ENCODE data around the gene CDK11B. TPM values are rescaled to one million over a fixed set of nuclear protein-coding genes. Genes with fewer than 3 reads are reported as not detected.

The CDK11B gene
- total RNA-seq, 4 donors from 2014 or later = 12.8 to 23.7 (median 15.0) TPM

- H3K27ac ChIP-seq = peak within 1 kb of the TSS; percentile 100
- H3K4me3 ChIP-seq (replicated peaks in 1 of 3) = peak within 1 kb of the TSS; percentile 50 to 100 (median 91)
- peak; percentile 96 to 97 for DNase-seq
- no peaks in the 10 kb centered on the region for H3K27me3 ChIP-seq
- H3K4me1 ChIP-seq = peaks cover 31 to 49% of the 10 kb centered on the region in 2 donors
- H3K9me3 ChIP-seq = no peaks in the 10 kb centered on the region
- 0 to 1% methylated on average over 9 to 27 of the region's 107 CpGs for WGBS, 2 donors
- TF ChIP-seq, protein P1, sequence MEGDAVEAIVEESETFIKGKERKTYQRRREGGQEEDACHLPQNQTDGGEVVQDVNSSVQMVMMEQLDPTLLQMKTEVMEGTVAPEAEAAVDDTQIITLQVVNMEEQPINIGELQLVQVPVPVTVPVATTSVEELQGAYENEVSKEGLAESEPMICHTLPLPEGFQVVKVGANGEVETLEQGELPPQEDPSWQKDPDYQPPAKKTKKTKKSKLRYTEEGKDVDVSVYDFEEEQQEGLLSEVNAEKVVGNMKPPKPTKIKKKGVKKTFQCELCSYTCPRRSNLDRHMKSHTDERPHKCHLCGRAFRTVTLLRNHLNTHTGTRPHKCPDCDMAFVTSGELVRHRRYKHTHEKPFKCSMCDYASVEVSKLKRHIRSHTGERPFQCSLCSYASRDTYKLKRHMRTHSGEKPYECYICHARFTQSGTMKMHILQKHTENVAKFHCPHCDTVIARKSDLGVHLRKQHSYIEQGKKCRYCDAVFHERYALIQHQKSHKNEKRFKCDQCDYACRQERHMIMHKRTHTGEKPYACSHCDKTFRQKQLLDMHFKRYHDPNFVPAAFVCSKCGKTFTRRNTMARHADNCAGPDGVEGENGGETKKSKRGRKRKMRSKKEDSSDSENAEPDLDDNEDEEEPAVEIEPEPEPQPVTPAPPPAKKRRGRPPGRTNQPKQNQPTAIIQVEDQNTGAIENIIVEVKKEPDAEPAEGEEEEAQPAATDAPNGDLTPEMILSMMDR (IDR thresholded peaks at IDR 0.05) = peak in 1 of 6 experiments; percentile 16
- peak; percentile 64 to 88 for TF ChIP-seq POLR2A (IDR thresholded peaks at IDR 0.05)
- intact Hi-C loops (cut with DNase I) = no loop called here
- peaks cover 0 to 10% of the 10 kb centered on the region in 2 donors for H3K36me3 ChIP-seq
Observed at GRCh38 chr1:1615256-1616044, 43.4 kb downstream of the CDK11B start, which contains the start of gene MIB2. Gene MIB2, plus strand, starts transcription at chr1:1615500. Its CDS starts 7,953 bp downstream, at chr1:1623453.

DNA sequence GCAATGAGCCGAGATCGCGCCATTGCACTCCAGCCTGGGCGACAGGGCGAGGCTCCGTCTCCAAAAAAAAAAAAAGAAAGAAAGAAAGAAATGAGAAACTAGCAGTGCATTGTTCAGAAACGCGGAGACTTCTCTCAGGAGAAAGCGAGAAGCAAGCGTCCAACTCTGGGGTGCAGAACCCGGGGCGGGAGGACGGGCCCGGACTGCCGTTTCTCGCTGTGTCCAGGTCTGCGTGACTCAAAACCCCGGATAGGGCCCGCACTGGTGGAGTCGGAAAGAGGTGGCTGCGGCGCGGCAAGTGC, 43.9 kb downstream of the CDK11B start:
- no peak for DNase-seq
- Histone ChIP-seq H3K27ac (peak overlapping the region; percentile 100), H3K4me1 (peaks cover 31 to 49% of the 10 kb centered on the region in 2 donors), H3K36me3 (peaks cover 0 to 10% of the 10 kb centered on the region in 2 donors), H3K27me3 (no peaks in the 10 kb centered on the region), H3K9me3 (no peaks in the 10 kb centered on the region), H3K4me3 (replicated peaks in 1 of 3) (peak overlapping the region; percentile 19 to 100 (median 91))
- 0% methylated on average over 20 to 23 of the region's 23 CpGs for WGBS, 2 donors
- TF ChIP-seq, protein P1 (IDR thresholded peaks at IDR 0.05) = no peak
- TF ChIP-seq POLR2A (IDR thresholded peaks at IDR 0.05) = no peak
- intact Hi-C loops (cut with DNase I) = no loop called here

- peaks cover 31 to 49% of the 10 kb centered on the region in 2 donors for H3K4me1 ChIP-seq
- intact Hi-C loops (cut with DNase I) = no loop called here
- no peaks in the 10 kb centered on the region for H3K9me3 ChIP-seq
- TF ChIP-seq POLR2A (IDR thresholded peaks at IDR 0.05) = peak in 1 of 2 donors; percentile 24
- TF ChIP-seq, protein P1 (IDR thresholded peaks at IDR 0.05) = no peak
- 11 to 14% methylated on average over 30 of the region's 30 CpGs for WGBS, 2 donors
- peaks cover 0 to 10% of the 10 kb centered on the region in 2 donors for H3K36me3 ChIP-seq
- no peaks in the 10 kb centered on the region for H3K27me3 ChIP-seq
- peak overlapping the region; percentile 100 for H3K27ac ChIP-seq
- peak; percentile 56 to 69 for DNase-seq
- H3K4me3 ChIP-seq (replicated peaks in 1 of 3) = peak overlapping the region; percentile 19 to 100 (median 91)
Observed at GRCh38 chr1:1614204-1614953, 44.4 kb downstream of the CDK11B start.

- intact Hi-C loops (cut with DNase I) = no loop called here
- peak overlapping the region; percentile 37 to 100 (median 100) for H3K27ac ChIP-seq
- 60 to 61% methylated on average over 11 of the region's 11 CpGs for WGBS, 2 donors
Observed at GRCh38 chr1:1613509-1614082, 45.2 kb downstream of the CDK11B start.

More at GRCh38 chr1:1613509-1614082, 45.2 kb downstream of the CDK11B start:
- no peaks in the 10 kb centered on the region for H3K27me3 ChIP-seq
- no peaks in the 10 kb centered on the region for H3K9me3 ChIP-seq
- H3K36me3 ChIP-seq = peaks cover 0 to 10% of the 10 kb centered on the region in 2 donors
- TF ChIP-seq, protein P1 (IDR thresholded peaks at IDR 0.05) = no peak
- no peak for TF ChIP-seq POLR2A (IDR thresholded peaks at IDR 0.05)
- H3K4me3 ChIP-seq (replicated peaks in 1 of 3) = peak overlapping the region in 2 of 3 donors; percentile 7 to 91
- H3K4me1 ChIP-seq = peaks cover 31 to 49% of the 10 kb centered on the region in 2 donors
- no peak for DNase-seq

Data from thyroid gland (tissue), 4 donors.